Endodermal cell (in vitro differentiated cells): ENCODE measurements around the gene FREM3. TPM values are rescaled to one million over a fixed set of nuclear protein-coding genes. Genes with fewer than 3 reads are reported as not detected.

ENCODE experiments used
- DNase-seq: peaks from one replicate; pipeline ENCODE4 v3.0.0-alpha.2; 2017
- H3K27ac ChIP-seq: 2 replicates; pipeline ENCODE4 v1.5.1; 2013; ENCODE audit warnings: mild to moderate bottlenecking, low read depth, low read length, moderate library complexity
- H3K27me3 ChIP-seq: 2 replicates; pipeline ENCODE4 v1.6.1; 2013; ENCODE audit warnings: mild to moderate bottlenecking, low read length, moderate library complexity; ENCODE audit not compliant: insufficient read depth, control insufficient read depth, poor library complexity, severe bottlenecking
- H3K36me3 ChIP-seq: 2 replicates; pipeline ENCODE4 v1.7.0; 2013; ENCODE audit warnings: mild to moderate bottlenecking, low read length, moderate library complexity; ENCODE audit not compliant: control insufficient read depth, insufficient read depth
- H3K4me1 ChIP-seq: one replicate; pipeline ENCODE4 v1.7.0; 2013; ENCODE audit warnings: low read length; ENCODE audit not compliant: control insufficient read depth, insufficient read depth
- H3K4me3 ChIP-seq: 2 replicates; pipeline ENCODE4 v1.5.1; 2013; ENCODE audit warnings: mild to moderate bottlenecking, low read length, moderate library complexity
- H3K9ac ChIP-seq: 2 replicates; pipeline ENCODE4 v1.6.1; 2013; ENCODE audit warnings: mild to moderate bottlenecking, low read length, moderate library complexity; ENCODE audit not compliant: poor library complexity, severe bottlenecking; ENCODE audit errors: extremely low read depth
- H3K9me3 ChIP-seq: 2 replicates; pipeline ENCODE4 v1.6.1; 2013; ENCODE audit warnings: mild to moderate bottlenecking, low read length, moderate library complexity; ENCODE audit not compliant: control insufficient read depth
- H3K27ac Mint-ChIP-seq: 2 replicates; pipeline ENCODE4 v1.8.0; 2020; ENCODE audit warnings: mixed read lengths
- H3K27me3 Mint-ChIP-seq: 2 replicates; pipeline ENCODE4 v1.8.0; 2021; ENCODE audit warnings: mild to moderate bottlenecking, mixed read lengths; ENCODE audit not compliant: insufficient read depth
- H3K36me3 Mint-ChIP-seq: 2 replicates; pipeline ENCODE4 v1.8.0; 2020; ENCODE audit warnings: low read depth, mixed read lengths
- H3K4me1 Mint-ChIP-seq: 2 replicates; pipeline ENCODE4 v1.8.0; 2020; ENCODE audit warnings: mixed read lengths
- H3K4me3 Mint-ChIP-seq: 2 replicates; pipeline ENCODE4 v1.8.0; 2020; ENCODE audit warnings: mild to moderate bottlenecking, moderate library complexity, mixed read lengths
- H3K9me3 Mint-ChIP-seq: 2 replicates; pipeline ENCODE4 v1.8.0; 2020; ENCODE audit warnings: mild to moderate bottlenecking, mixed read lengths
- CTCF ChIP-seq: fragments of 200-600 bp; sonication (generic); conservative IDR thresholded peaks from 2 replicates; pipeline ENCODE4 v1.5.0; 2021; ENCODE audit warnings: antibody characterized with exemption, mild to moderate bottlenecking
- WGBS, 2 experiments: methylation state at CpG; one replicate each; pipeline versions ENCODE4 v1.1.5 to v1.1.7; 2013; ENCODE audit warnings: missing lambda C conversion rate in 2 of 2, mixed read lengths in 1 of 2; ENCODE audit not compliant: insufficient coverage in 1 of 2, insufficient read length in 1 of 2; 5-methylcytosine and 5-hydroxymethylcytosine counted together
- long read RNA-seq, 4 experiments: library from polyadenylated mRNA in 2 of 4; library from RNA in 1 of 4; library from capped mRNA in 1 of 4; stranded (forward) in 3 of 4; unstranded in 1 of 4; transcript quantifications; one replicate each; pipeline ENCODE4 v2.0.0, GENCODE V29; 2020 to 2021; ENCODE audit warnings: inconsistent platforms in 1 of 4
- polyA plus RNA-seq, 2 experiments: library from polyadenylated mRNA; stranded (reverse); fragments of 50-300 nt; gene quantifications; one replicate each; pipeline ENCODE4 v1.2.3, GENCODE V29; 2013
- total RNA-seq, 2 donors: library from RNA; stranded (reverse); fragmentation: NEBNext Ultra II Directional in 1 of 2; extraction: Animal tissue kit (Norgen Biotek cat#: 25700) in 1 of 2; gene quantifications; 2 replicates in 1 of 2; 3 replicates in 1 of 2; pipeline ENCODE4 v1.2.1, GENCODE V29; 2021

The FREM3 gene
- total RNA-seq = under 1 TPM; 0.13 to 0.20 TPM
- 0.04 TPM for polyA plus RNA-seq (2013, experiment 1 of 2)
- 0.04 TPM for polyA plus RNA-seq (2013, experiment 2 of 2)
- long read RNA-seq, experiment 1 = 0 reads
- long read RNA-seq, experiment 2, partial matches to known transcripts = 1 of 1 reads
- long read RNA-seq, experiment 2, other reads (novel, unspliced or antisense) = 0 of 1 reads
- long read RNA-seq, experiment 3 = 0 reads
- long read RNA-seq, experiment 4 = 0 reads

GRCh38 chr4:143700416-143701352 is at the start of gene FREM3:
FREM3 (minus strand) TSS chr4:143700675; CDS start chr4:143700675, 0 bp downstream.
- H3K9me3 ChIP-seq = no peaks in the 10 kb centered on the region
- 2% methylated on average over 19 to 64 of the region's 64 CpGs for WGBS, 2 experiments
- Mint-ChIP-seq H3K4me1 (peaks cover 3% of the 10 kb centered on the region), H3K9me3 (no peaks in the 10 kb centered on the region), H3K27ac (no peak within 1 kb of the TSS), H3K4me3 (peak within 1 kb of the TSS; percentile 55), H3K27me3 (peaks cover 89% of the 10 kb centered on the region), H3K36me3 (no peaks in the 10 kb centered on the region)
- no peaks in the 10 kb centered on the region for H3K36me3 ChIP-seq
- no peaks in the 10 kb centered on the region for H3K4me1 ChIP-seq
- H3K27me3 ChIP-seq = peaks cover 80% of the 10 kb centered on the region
- H3K27ac ChIP-seq = no peak within 1 kb of the TSS
- no peak within 1 kb of the TSS for H3K9ac ChIP-seq
- H3K4me3 ChIP-seq = peak within 1 kb of the TSS; percentile 77
- peak; percentile 84 for DNase-seq
- TF ChIP-seq CTCF = no peak

- Histone ChIP-seq H3K4me1 (no peaks in the 10 kb centered on the region), H3K27me3 (no peaks in the 10 kb centered on the region), H3K36me3 (no peaks in the 10 kb centered on the region), H3K9ac (no peak overlapping the region), H3K27ac (no peak overlapping the region), H3K4me3 (no peak overlapping the region), H3K9me3 (no peaks in the 10 kb centered on the region)
- Mint-ChIP-seq H3K4me3 (no peak overlapping the region), H3K27ac (no peak overlapping the region), H3K27me3 (no peaks in the 10 kb centered on the region), H3K9me3 (no peaks in the 10 kb centered on the region), H3K4me1 (no peaks in the 10 kb centered on the region), H3K36me3 (no peaks in the 10 kb centered on the region)
- DNase-seq = no peak
- no peak for TF ChIP-seq CTCF
These were observed 45.4 kb upstream of the FREM3 start for GRCh38 chr4:143745874-143746273.

- H3K9me3 ChIP-seq = no peaks in the 10 kb centered on the region
- H3K4me3 ChIP-seq = no peak overlapping the region
- no peaks in the 10 kb centered on the region for H3K4me1 ChIP-seq
- no peak for TF ChIP-seq CTCF
- Mint-ChIP-seq H3K4me3 (no peak overlapping the region), H3K27ac (no peak overlapping the region), H3K36me3 (no peaks in the 10 kb centered on the region), H3K27me3 (no peaks in the 10 kb centered on the region), H3K4me1 (no peaks in the 10 kb centered on the region), H3K9me3 (no peaks in the 10 kb centered on the region)
- 94 to 95% methylated on average over 2 to 3 of the region's 3 CpGs for WGBS, 2 experiments
- H3K36me3 ChIP-seq = no peaks in the 10 kb centered on the region
- H3K27me3 ChIP-seq = no peaks in the 10 kb centered on the region
- H3K9ac ChIP-seq = no peak overlapping the region
- no peak for DNase-seq
- H3K27ac ChIP-seq = no peak overlapping the region
These were observed 43.1 kb upstream of the FREM3 start for GRCh38 chr4:143743591-143743990.
